22Rv1 (cell line): ENCODE measurements around the gene DOHH.

Source experiments
- H3K27ac ChIP-seq: fragments of 450-650 bp; 2 replicates; pipeline ENCODE4 v1.5.1; 2017
- CTCF ChIP-seq: fragments of 450-650 bp; IDR thresholded peaks from 2 replicates; pipeline ENCODE4 v1.5.1; 2017; ENCODE audit warnings: mild to moderate bottlenecking
- ZFX ChIP-seq: fragments of 450-650 bp; IDR thresholded peaks from 2 replicates; pipeline ENCODE4 v1.6.1; 2017; ENCODE audit warnings: antibody characterized with exemption, borderline replicate concordance

DOHH gene

GRCh38 chr19:3479834-3480215 lies 20.6 kb downstream of the DOHH start:
- TF ChIP-seq CTCF = no peak
- no peak for TF ChIP-seq ZFX
- H3K27ac ChIP-seq = no peak overlapping the region

GRCh38 chr19:3479177-3479833 lies 21.2 kb downstream of the DOHH start:
- TF ChIP-seq CTCF = no peak
- no peak overlapping the region for H3K27ac ChIP-seq

- H3K27ac ChIP-seq = no peak overlapping the region
- no peak for TF ChIP-seq CTCF
Measured at GRCh38 chr19:3478409-3479176, 21.9 kb downstream of the DOHH start.

- no peak overlapping the region for H3K27ac ChIP-seq
- TF ChIP-seq CTCF (no peak), ZFX (no peak)
Measured at GRCh38 chr19:3477951-3478350, 22.5 kb downstream of the DOHH start.

GRCh38 chr19:3477506-3477905 lies 23.0 kb downstream of the DOHH start:
- no peak for TF ChIP-seq CTCF
- no peak overlapping the region for H3K27ac ChIP-seq

GRCh38 chr19:3476830-3477229 lies 23.6 kb downstream of the DOHH start:
- no peak for TF ChIP-seq ZFX
- TF ChIP-seq CTCF = no peak
- H3K27ac ChIP-seq = no peak overlapping the region

GRCh38 chr19:3475449-3475848 lies 25.0 kb downstream of the DOHH start:
- H3K27ac ChIP-seq = no peak overlapping the region
- no peak for TF ChIP-seq ZFX
- no peak for TF ChIP-seq CTCF
